ENCODE data around the gene PPP1R27. TPM values are rescaled to one million over a fixed set of nuclear protein-coding genes. Genes with fewer than 3 reads are reported as not detected.

The PPP1R27 gene
- polyA plus RNA-seq, 2 of the 4 experiments (the other 2 are of a cell fraction): 0.09 TPM; not detected in 1

GRCh38 chr17:81824595-81824994 lies 10.3 kb downstream of the PPP1R27 start (continued):
- TF ChIP-seq HEYL (CRISPR knock-in tag; IDR thresholded peaks at IDR 0.05): no peak
- no peak for TF ChIP-seq HMGXB4 (CRISPR knock-in tag; IDR thresholded peaks at IDR 0.05; ENCODE audit: borderline replicate concordance)
- no peak for TF ChIP-seq EHMT2 (IDR thresholded peaks at IDR 0.05; ENCODE audit: low read depth)
- TF ChIP-seq FOSL2 (IDR thresholded peaks at IDR 0.05): no peak
- TF ChIP-seq FOSL2 (CRISPR knock-in tag; IDR thresholded peaks at IDR 0.05): no peak
- TF ChIP-seq CEBPB (IDR thresholded peaks at IDR 0.05): no peak
- no peak for TF ChIP-seq BHLHE40 (IDR thresholded peaks at IDR 0.05; ENCODE audit: low read depth, low read length)
- TF ChIP-seq ESRRA (IDR thresholded peaks at IDR 0.05; ENCODE audit: borderline replicate concordance, low read length): no peak
- TF ChIP-seq EP300 (IDR thresholded peaks at IDR 0.05): no peak

DNA sequence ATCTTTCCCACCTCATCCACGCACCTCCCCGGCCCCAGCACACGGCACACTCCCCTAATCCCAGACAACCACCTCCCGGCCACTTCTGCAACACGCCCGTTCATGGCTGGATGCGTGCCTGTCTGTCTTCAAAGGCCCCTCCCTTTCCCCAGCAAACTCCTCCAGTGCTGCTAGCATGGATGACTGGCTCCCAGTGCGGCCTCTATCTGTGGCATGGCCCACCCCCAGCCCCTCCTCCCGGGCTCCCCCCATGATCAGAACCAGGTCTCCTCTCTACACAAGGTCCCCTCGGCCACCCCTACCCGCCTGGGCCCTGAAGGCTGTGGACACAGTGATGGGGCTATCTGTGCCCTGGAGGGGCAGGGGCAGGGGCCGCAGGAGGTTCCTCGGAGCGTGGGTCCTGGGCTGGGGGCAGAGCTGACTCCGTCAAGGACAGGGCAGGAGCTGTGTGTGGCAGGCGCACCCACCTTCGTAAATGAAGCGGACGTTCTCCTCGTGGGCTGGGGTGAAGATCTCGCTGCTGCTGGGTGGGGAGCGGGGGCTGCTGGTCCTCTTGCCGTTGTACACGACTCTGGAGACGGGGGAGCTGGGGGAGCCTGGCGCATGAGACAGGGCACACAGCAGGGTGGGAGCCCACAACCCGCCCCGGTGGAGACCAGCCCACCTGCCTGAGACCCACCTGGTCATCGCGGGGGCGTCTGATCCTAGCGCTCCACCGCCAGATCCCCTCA lies 10.9 kb downstream of the PPP1R27 start:
- ATAC-seq (no peak), FAIRE-seq (no peak), DNase-seq (ENCODE audit: low read depth in 1 of 2, low spot score in 1 of 2) (no peak)
- H3K4me2 ChIP-seq: no peak overlapping the region
- H3K4me1 ChIP-seq: peaks cover 13% of the 10 kb centered on the region
- no peak for TF ChIP-seq TP53 (CRISPR knock-in tag; IDR thresholded peaks at IDR 0.05)
- TF ChIP-seq RFX5 (IDR thresholded peaks at IDR 0.05): no peak
- no peak for TF ChIP-seq ZC3H11A (IDR thresholded peaks at IDR 0.05)
- TF ChIP-seq HOXB13 (CRISPR knock-in tag; IDR thresholded peaks at IDR 0.05; ENCODE audit: low read depth): no peak
- no peak for TF ChIP-seq MAZ (IDR thresholded peaks at IDR 0.05; ENCODE audit: borderline replicate concordance, low read depth, low read length)
- TF ChIP-seq JUNB (IDR thresholded peaks at IDR 0.05): no peak
- no peak overlapping the region for H3K4me3 ChIP-seq
- H3K27ac ChIP-seq: no peak overlapping the region
- ChIA-PET POLR2A (interaction anchor here (1.3 kb wide), 2 partner anchors 9 kb away, joined by 3 read pairs; partner anchors contain the start of gene MCRIP1), CTCF (interaction anchor here (1.3 to 3.3 kb wide), 4 partner anchors 11 to 45 kb away, joined by 3 to 24 read pairs (median 8); no protein-coding TSS in a partner anchor)
- WGBS (ENCODE audit: missing lambda C conversion rate): 87% methylated on average over 27 of the region's 33 CpGs
- no peaks in the 10 kb centered on the region for H3K9me3 ChIP-seq

DNA sequence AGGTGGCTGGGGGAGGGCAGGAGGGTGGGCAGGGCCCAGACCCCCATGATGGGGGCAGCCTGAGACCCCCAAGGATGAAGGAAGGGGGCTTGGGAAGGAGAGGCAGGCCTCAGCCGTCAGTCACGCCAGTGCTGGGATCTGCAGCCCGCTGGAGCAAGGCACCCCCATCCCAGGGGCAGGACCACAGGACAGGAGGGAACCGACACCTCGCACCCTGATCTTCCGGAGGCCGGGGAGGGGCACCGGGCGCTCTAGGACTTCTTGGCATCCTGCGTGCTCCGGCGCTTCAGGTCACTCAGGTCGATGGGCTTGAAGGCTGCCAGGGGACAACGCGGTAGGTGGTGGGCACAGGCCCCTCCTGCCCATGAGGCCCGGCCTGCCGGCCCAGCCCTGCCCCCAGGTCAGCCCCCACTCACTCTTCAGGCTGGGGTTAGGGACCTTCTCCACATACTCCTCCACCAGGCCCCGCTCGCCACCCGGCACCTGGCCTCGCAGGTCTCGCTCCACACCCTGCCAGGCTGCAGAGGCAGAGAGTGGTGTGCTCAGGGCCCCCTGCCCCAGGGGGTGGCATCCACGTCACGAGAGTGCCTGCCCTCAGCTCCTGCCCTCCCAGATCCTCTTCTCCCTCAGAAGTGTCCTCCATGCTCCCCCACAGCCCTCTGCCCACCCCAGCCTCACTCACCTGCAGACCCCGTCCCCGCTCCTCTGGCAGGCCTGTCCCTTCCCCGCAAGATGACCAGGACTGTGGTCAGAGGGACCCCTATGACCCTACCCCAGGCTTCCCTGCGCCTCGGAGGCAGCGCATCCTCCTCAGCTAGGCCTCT lies 11.6 kb downstream of the PPP1R27 start:
- no peaks in the 10 kb centered on the region for H3K9me3 ChIP-seq
- no peak overlapping the region for H3K4me2 ChIP-seq
- no peak for DNase-seq (ENCODE audit: low read depth in 1 of 2, low spot score in 1 of 2)
- H3K4me3 ChIP-seq: no peak overlapping the region
- ChIA-PET POLR2A (interaction anchor here (1.3 kb wide), 1 partner anchor 10 kb away, joined by 3 read pairs; the partner anchor contains the start of gene MCRIP1), CTCF (interaction anchor here (1.1 to 4.0 kb wide), 7 partner anchors 10 to 90 kb away, joined by 3 to 25 read pairs (median 6); partner anchors contain the start of gene PPP1R27)
- no peak for ATAC-seq
- TF ChIP-seq HOXA7 (CRISPR knock-in tag; IDR thresholded peaks at IDR 0.05): no peak
- no peak for TF ChIP-seq RFX5 (IDR thresholded peaks at IDR 0.05)
- no peak for TF ChIP-seq NR3C1 (IDR thresholded peaks at IDR 0.05)
- TF ChIP-seq CBX8 (IDR thresholded peaks at IDR 0.05): no peak
- no peak for TF ChIP-seq TP53 (CRISPR knock-in tag; IDR thresholded peaks at IDR 0.05)
- TF ChIP-seq HOXB5 (CRISPR knock-in tag; IDR thresholded peaks at IDR 0.05): no peak
- no peak for TF ChIP-seq NPAS2 (CRISPR knock-in tag; IDR thresholded peaks at IDR 0.05; ENCODE audit: borderline replicate concordance)
- no peak for FAIRE-seq
- H3K27ac ChIP-seq: no peak overlapping the region; a peak in 1 of 6 replicates
- H3K4me1 ChIP-seq: peaks cover 13% of the 10 kb centered on the region
- WGBS (ENCODE audit: missing lambda C conversion rate): 95% methylated on average over 30 of the region's 30 CpGs

All from A549 (cell line).